HepG2 (cell line): ENCODE measurements around the gene PRMT7. TPM values are rescaled to one million over a fixed set of nuclear protein-coding genes. Genes with fewer than 3 reads are reported as not detected.

Experiments used
- AHR ChIP-seq: IDR thresholded peaks from 2 replicates; pipeline ENCODE4 v1.6.1; 2018; ENCODE audit warnings: missing genetic modification reagents, missing compliant biosample characterization
- ATF7 ChIP-seq, 2 experiments: fragments of 450-650 bp in 1 of 2; sonication (generic) in 1 of 2; formaldehyde crosslinking in 1 of 2; IDR thresholded peaks; 2 replicates each; pipeline versions ENCODE4 v1.4.0 to v1.6.1; 2016 to 2020; ENCODE audit warnings: antibody characterized with exemption in 1 of 2, mild to moderate bottlenecking in 1 of 2, missing genetic modification reagents in 1 of 2
- CHCHD3 ChIP-seq: sonication (generic); formaldehyde crosslinking; IDR thresholded peaks from 2 replicates; pipeline ENCODE4 v1.8.0; 2022; ENCODE audit warnings: mild to moderate bottlenecking, missing genetic modification reagents, moderate library complexity
- PCBP2 ChIP-seq: fragments of 200-400 bp; formaldehyde crosslinking; optimal IDR thresholded peaks from 2 replicates; pipeline ENCODE3; 2018; ENCODE audit warnings: low read length, low read depth; ENCODE audit not compliant: poor library complexity, severe bottlenecking
- POLR2AphosphoS2 ChIP-seq: IDR thresholded peaks from 2 replicates; pipeline ENCODE4 v1.6.1; 2011; ENCODE audit warnings: low read depth, low read length, improper control_type of control experiment
- ZMYM4 ChIP-seq: sonication (generic); formaldehyde crosslinking; IDR thresholded peaks from 2 replicates; pipeline ENCODE4 v1.8.1; 2023; ENCODE audit warnings: mild to moderate bottlenecking, missing genetic modification reagents
- ZNF331 ChIP-seq: sonication (generic); formaldehyde crosslinking; IDR thresholded peaks from 2 replicates; pipeline ENCODE4 v1.4.0; 2020; ENCODE audit warnings: missing genetic modification reagents
- polyA plus RNA-seq, 8 experiments: library from polyadenylated mRNA; depleted of rRNA in 3 of 8; stranded (reverse) in 7 of 8; unstranded in 1 of 8; fragments of >200 nt; fragmentation: Illumina TruSeq in 4 of 8; extraction: Trizol in 4 of 8; gene quantifications; 2 replicates each; pipeline versions ENCODE4 v1.2.1 to v1.2.3, GENCODE V29; 2011 to 2016; ENCODE audit warnings: low read depth in 4 of 8, missing spikeins in 1 of 8, mixed read lengths in 1 of 8; ENCODE audit not compliant: insufficient read depth in 1 of 8
- total RNA-seq, 5 experiments: library from RNA; depleted of rRNA; stranded (reverse); fragments of >200 nt; fragmentation: Illumina TruSeq; extraction: Trizol; gene quantifications; 2 replicates each; pipeline ENCODE4 v1.2.3, GENCODE V29; 2016; ENCODE audit warnings: low read depth in 1 of 5
- TF ChIP-seq, protein P1 (sequence below), 2 experiments: sonication (generic) in 1 of 2; formaldehyde crosslinking in 1 of 2; IDR thresholded peaks; 2 replicates each; pipeline versions ENCODE4 v1.5.1 to v1.6.1; 2011 to 2020; ENCODE audit warnings: borderline replicate concordance in 1 of 2, low read depth in 1 of 2, low read length in 1 of 2, mild to moderate bottlenecking in 1 of 2, missing genetic modification reagents in 1 of 2, moderate library complexity in 1 of 2
- TF ChIP-seq, protein P2 (sequence below), 2 experiments: sonication (generic) in 1 of 2; formaldehyde crosslinking in 1 of 2; IDR thresholded peaks; 2 replicates each; pipeline versions ENCODE4 v1.4.0 to v1.6.1; 2016 to 2020; ENCODE audit warnings: borderline replicate concordance in 1 of 2, low read depth in 1 of 2, mild to moderate bottlenecking in 1 of 2, missing genetic modification reagents in 1 of 2
- TF ChIP-seq, protein P3 (sequence below): sonication (generic); formaldehyde crosslinking; IDR thresholded peaks from 2 replicates; pipeline ENCODE4 v1.9.0; 2021; ENCODE audit warnings: missing genetic modification reagents, borderline replicate concordance
- TF ChIP-seq, protein P4 (sequence below): sonication (generic); formaldehyde crosslinking; IDR thresholded peaks from 2 replicates; pipeline ENCODE4 v1.4.0; 2020; ENCODE audit warnings: mild to moderate bottlenecking, missing genetic modification reagents
- TF ChIP-seq, protein P5 (sequence below): sonication (generic); formaldehyde crosslinking; IDR thresholded peaks from 2 replicates; pipeline ENCODE4 v1.4.0; 2020; ENCODE audit warnings: mild to moderate bottlenecking, missing genetic modification reagents

Gene PRMT7
- total and polyA plus RNA-seq, 2 of the 13 experiments (the other 11 are each of a cell fraction or from before 2014, with no cell fraction given) = 47.5 to 55.0 TPM

DNA sequence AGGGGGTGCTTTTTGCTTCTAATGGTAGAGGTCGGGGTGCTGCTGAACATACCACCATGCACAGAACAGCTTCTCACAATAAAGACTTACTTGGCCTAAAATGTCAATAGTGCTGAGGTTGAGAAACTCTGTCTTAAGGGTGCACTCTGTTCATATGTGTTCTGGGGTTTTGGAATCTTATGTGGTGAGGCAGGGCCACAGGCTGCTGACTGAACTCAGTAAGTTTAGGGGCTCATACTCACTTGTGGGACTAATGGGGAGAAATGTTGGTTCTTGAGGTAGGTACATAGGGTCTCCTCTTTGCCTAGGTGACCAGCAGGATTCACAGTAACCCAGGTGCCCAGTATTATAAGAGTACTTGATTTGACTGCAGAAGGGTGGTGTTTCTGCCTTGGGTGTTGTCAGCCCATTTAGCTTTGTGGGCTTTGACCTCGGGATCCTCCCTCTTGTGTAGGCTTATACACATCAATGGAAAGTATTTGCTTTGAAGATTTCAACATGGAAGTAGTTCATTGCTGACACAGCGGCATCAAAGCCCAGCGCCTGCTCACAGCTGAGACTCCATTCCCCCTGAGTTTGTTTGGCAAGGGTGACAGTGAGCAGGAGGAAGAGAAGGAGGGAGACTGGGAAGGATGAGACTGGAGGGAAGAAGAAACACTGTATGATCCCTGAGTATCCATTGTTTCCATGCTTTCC, 29.3 kb upstream of the PRMT7 start (continued):
- TF ChIP-seq PCBP2 = no peak
- TF ChIP-seq, protein P1, sequence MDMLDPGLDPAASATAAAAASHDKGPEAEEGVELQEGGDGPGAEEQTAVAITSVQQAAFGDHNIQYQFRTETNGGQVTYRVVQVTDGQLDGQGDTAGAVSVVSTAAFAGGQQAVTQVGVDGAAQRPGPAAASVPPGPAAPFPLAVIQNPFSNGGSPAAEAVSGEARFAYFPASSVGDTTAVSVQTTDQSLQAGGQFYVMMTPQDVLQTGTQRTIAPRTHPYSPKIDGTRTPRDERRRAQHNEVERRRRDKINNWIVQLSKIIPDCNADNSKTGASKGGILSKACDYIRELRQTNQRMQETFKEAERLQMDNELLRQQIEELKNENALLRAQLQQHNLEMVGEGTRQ (IDR thresholded peaks at IDR 0.05; ENCODE audit: low read depth, low read length) = no peak
- TF ChIP-seq, protein P1 (CRISPR knock-in tag; IDR thresholded peaks at IDR 0.05; ENCODE audit: borderline replicate concordance) = no peak
- no peak for TF ChIP-seq ATF7 (IDR thresholded peaks at IDR 0.05)
- TF ChIP-seq ATF7 (CRISPR knock-in tag; IDR thresholded peaks at IDR 0.05) = no peak
- TF ChIP-seq, protein P2, sequence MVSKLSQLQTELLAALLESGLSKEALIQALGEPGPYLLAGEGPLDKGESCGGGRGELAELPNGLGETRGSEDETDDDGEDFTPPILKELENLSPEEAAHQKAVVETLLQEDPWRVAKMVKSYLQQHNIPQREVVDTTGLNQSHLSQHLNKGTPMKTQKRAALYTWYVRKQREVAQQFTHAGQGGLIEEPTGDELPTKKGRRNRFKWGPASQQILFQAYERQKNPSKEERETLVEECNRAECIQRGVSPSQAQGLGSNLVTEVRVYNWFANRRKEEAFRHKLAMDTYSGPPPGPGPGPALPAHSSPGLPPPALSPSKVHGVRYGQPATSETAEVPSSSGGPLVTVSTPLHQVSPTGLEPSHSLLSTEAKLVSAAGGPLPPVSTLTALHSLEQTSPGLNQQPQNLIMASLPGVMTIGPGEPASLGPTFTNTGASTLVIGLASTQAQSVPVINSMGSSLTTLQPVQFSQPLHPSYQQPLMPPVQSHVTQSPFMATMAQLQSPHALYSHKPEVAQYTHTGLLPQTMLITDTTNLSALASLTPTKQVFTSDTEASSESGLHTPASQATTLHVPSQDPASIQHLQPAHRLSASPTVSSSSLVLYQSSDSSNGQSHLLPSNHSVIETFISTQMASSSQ (IDR thresholded peaks at IDR 0.05; ENCODE audit: low read depth) = peak; percentile 35; the same call in 1 of the 2 replicates
- TF ChIP-seq, protein P2 (CRISPR knock-in tag; IDR thresholded peaks at IDR 0.05; ENCODE audit: borderline replicate concordance) = peak; percentile 83; the same call in 1 of the 2 replicates
- TF ChIP-seq, protein P3, sequence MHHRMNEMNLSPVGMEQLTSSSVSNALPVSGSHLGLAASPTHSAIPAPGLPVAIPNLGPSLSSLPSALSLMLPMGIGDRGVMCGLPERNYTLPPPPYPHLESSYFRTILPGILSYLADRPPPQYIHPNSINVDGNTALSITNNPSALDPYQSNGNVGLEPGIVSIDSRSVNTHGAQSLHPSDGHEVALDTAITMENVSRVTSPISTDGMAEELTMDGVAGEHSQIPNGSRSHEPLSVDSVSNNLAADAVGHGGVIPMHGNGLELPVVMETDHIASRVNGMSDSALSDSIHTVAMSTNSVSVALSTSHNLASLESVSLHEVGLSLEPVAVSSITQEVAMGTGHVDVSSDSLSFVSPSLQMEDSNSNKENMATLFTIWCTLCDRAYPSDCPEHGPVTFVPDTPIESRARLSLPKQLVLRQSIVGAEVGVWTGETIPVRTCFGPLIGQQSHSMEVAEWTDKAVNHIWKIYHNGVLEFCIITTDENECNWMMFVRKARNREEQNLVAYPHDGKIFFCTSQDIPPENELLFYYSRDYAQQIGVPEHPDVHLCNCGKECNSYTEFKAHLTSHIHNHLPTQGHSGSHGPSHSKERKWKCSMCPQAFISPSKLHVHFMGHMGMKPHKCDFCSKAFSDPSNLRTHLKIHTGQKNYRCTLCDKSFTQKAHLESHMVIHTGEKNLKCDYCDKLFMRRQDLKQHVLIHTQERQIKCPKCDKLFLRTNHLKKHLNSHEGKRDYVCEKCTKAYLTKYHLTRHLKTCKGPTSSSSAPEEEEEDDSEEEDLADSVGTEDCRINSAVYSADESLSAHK (CRISPR knock-in tag) = no peak
- TF ChIP-seq CHCHD3 (CRISPR knock-in tag) = no peak
- peak; percentile 85 for TF ChIP-seq ZMYM4 (CRISPR knock-in tag)
- no peak for TF ChIP-seq POLR2AphosphoS2
- peak; percentile 72; the same call in 1 of the 2 replicates for TF ChIP-seq AHR (CRISPR knock-in tag)
- TF ChIP-seq, protein P4, sequence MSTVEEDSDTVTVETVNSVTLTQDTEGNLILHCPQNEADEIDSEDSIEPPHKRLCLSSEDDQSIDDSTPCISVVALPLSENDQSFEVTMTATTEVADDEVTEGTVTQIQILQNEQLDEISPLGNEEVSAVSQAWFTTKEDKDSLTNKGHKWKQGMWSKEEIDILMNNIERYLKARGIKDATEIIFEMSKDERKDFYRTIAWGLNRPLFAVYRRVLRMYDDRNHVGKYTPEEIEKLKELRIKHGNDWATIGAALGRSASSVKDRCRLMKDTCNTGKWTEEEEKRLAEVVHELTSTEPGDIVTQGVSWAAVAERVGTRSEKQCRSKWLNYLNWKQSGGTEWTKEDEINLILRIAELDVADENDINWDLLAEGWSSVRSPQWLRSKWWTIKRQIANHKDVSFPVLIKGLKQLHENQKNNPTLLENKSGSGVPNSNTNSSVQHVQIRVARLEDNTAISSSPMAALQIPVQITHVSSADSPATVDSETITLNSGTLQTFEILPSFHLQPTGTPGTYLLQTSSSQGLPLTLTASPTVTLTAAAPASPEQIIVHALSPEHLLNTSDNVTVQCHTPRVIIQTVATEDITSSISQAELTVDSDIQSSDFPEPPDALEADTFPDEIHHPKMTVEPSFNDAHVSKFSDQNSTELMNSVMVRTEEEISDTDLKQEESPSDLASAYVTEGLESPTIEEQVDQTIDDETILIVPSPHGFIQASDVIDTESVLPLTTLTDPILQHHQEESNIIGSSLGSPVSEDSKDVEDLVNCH (CRISPR knock-in tag) = no peak
- TF ChIP-seq, protein P5, sequence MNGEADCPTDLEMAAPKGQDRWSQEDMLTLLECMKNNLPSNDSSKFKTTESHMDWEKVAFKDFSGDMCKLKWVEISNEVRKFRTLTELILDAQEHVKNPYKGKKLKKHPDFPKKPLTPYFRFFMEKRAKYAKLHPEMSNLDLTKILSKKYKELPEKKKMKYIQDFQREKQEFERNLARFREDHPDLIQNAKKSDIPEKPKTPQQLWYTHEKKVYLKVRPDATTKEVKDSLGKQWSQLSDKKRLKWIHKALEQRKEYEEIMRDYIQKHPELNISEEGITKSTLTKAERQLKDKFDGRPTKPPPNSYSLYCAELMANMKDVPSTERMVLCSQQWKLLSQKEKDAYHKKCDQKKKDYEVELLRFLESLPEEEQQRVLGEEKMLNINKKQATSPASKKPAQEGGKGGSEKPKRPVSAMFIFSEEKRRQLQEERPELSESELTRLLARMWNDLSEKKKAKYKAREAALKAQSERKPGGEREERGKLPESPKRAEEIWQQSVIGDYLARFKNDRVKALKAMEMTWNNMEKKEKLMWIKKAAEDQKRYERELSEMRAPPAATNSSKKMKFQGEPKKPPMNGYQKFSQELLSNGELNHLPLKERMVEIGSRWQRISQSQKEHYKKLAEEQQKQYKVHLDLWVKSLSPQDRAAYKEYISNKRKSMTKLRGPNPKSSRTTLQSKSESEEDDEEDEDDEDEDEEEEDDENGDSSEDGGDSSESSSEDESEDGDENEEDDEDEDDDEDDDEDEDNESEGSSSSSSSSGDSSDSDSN (CRISPR knock-in tag) = peak; percentile 58; the same call in 1 of the 2 replicates
- peak; percentile 92 for TF ChIP-seq ZNF331 (CRISPR knock-in tag)
